H9 (cell line): ENCODE measurements around the gene IL16. TPM values are rescaled to one million over a fixed set of nuclear protein-coding genes. Genes with fewer than 3 reads are reported as not detected.

ENCODE experiments used
- DNase-seq: peaks from one replicate; pipeline ENCODE4 v3.0.0-alpha.2; 2017
- H2AFZ ChIP-seq: one replicate; pipeline ENCODE4 v1.6.1; 2013; ENCODE audit warnings: mild to moderate bottlenecking, low read length, control low read depth, moderate library complexity
- H2AK5ac ChIP-seq: 2 replicates; pipeline ENCODE4 v1.6.1; 2013; ENCODE audit warnings: low read length, control low read depth, mixed read lengths; ENCODE audit not compliant: insufficient read length
- H2BK120ac ChIP-seq: one replicate; pipeline ENCODE4 v1.6.1; 2013; ENCODE audit warnings: low read depth, mild to moderate bottlenecking, low read length, control low read depth, inconsistent platforms; ENCODE audit not compliant: poor library complexity, severe bottlenecking
- H2BK12ac ChIP-seq: 2 replicates; pipeline ENCODE4 v1.6.1; 2013; ENCODE audit warnings: low read length, control low read depth, mixed read lengths, low read depth; ENCODE audit not compliant: insufficient read length
- H2BK15ac ChIP-seq: 2 replicates; pipeline ENCODE4 v1.6.1; 2013; ENCODE audit warnings: low read depth, low read length, control low read depth
- H2BK20ac ChIP-seq: one replicate; pipeline ENCODE4 v1.6.1; 2013; ENCODE audit warnings: low read depth, mild to moderate bottlenecking, low read length, control low read depth, inconsistent platforms; ENCODE audit not compliant: poor library complexity, severe bottlenecking
- H2BK5ac ChIP-seq: 2 replicates; pipeline ENCODE4 v1.6.1; 2013; ENCODE audit warnings: low read length, control low read depth, mixed read lengths; ENCODE audit not compliant: insufficient read length
- H3K14ac ChIP-seq: 2 replicates; pipeline ENCODE4 v1.6.1; 2013; ENCODE audit warnings: low read length, control low read depth; ENCODE audit not compliant: insufficient read depth
- H3K18ac ChIP-seq: 2 replicates; pipeline ENCODE4 v1.6.1; 2013; ENCODE audit warnings: low read depth, mild to moderate bottlenecking, mixed read lengths, low read length, control low read depth; ENCODE audit not compliant: insufficient read length
- H3K23ac ChIP-seq: 2 replicates; pipeline ENCODE4 v1.6.1; 2013; ENCODE audit warnings: low read length, control low read depth, mixed read lengths, low read depth; ENCODE audit not compliant: insufficient read length
- H3K23me2 ChIP-seq: 2 replicates; pipeline ENCODE4 v1.6.1; 2013; ENCODE audit warnings: low read depth, mild to moderate bottlenecking, mixed read lengths, low read length, control low read depth; ENCODE audit not compliant: insufficient read length, poor library complexity, severe bottlenecking
- H3K27ac ChIP-seq: 2 replicates; pipeline ENCODE4 v1.5.1; 2013; ENCODE audit warnings: low read length, control low read depth, mixed read lengths, low read depth; ENCODE audit not compliant: insufficient read length
- H3K27me3 ChIP-seq: 2 replicates; pipeline ENCODE4 v1.6.1; 2013; ENCODE audit warnings: low read length, control low read depth, inconsistent platforms; ENCODE audit not compliant: insufficient read depth
- H3K4ac ChIP-seq: 2 replicates; pipeline ENCODE4 v1.6.1; 2013; ENCODE audit warnings: low read depth, mild to moderate bottlenecking, control low read depth, inconsistent platforms, low read length, moderate library complexity
- H3K4me1 ChIP-seq: 2 replicates; pipeline ENCODE4 v1.6.1; 2013; ENCODE audit warnings: low read length, control low read depth, inconsistent platforms; ENCODE audit not compliant: insufficient read depth
- H3K4me2 ChIP-seq: 2 replicates; pipeline ENCODE4 v1.6.1; 2013; ENCODE audit warnings: low read length, control low read depth, mixed read lengths; ENCODE audit not compliant: insufficient read length, insufficient read depth
- H3K56ac ChIP-seq: 2 replicates; pipeline ENCODE4 v1.6.1; 2013; ENCODE audit warnings: low read depth, mild to moderate bottlenecking, mixed read lengths, low read length, control low read depth; ENCODE audit not compliant: insufficient read length
- H3K79me1 ChIP-seq: 2 replicates; pipeline ENCODE4 v1.6.1; 2013; ENCODE audit warnings: low read depth, mild to moderate bottlenecking, moderate library complexity, low read length, control low read depth, inconsistent platforms; ENCODE audit not compliant: insufficient read depth, poor library complexity, severe bottlenecking
- H3K79me2 ChIP-seq: 2 replicates; pipeline ENCODE4 v1.6.1; 2013; ENCODE audit warnings: low read length, control low read depth, inconsistent platforms; ENCODE audit not compliant: insufficient read depth
- H3K9ac ChIP-seq: 2 replicates; pipeline ENCODE4 v1.6.1; 2013; ENCODE audit warnings: low read length, control low read depth, mixed read lengths; ENCODE audit not compliant: insufficient read length; ENCODE audit errors: extremely low read depth
- H3K9me3 ChIP-seq: one replicate; pipeline ENCODE4 v1.6.1; 2013; ENCODE audit warnings: low read depth, low read length, inconsistent platforms; ENCODE audit not compliant: control insufficient read depth
- H3T11ph ChIP-seq: one replicate; pipeline ENCODE4 v1.6.1; 2013; ENCODE audit warnings: mild to moderate bottlenecking, low read length, control low read depth, inconsistent platforms
- H4K20me1 ChIP-seq: one replicate; pipeline ENCODE4 v1.6.1; 2013; ENCODE audit not compliant: control insufficient read depth, insufficient read length, insufficient read depth
- H4K5ac ChIP-seq: 2 replicates; pipeline ENCODE4 v1.6.1; 2013; ENCODE audit warnings: low read depth, mild to moderate bottlenecking, mixed read lengths, low read length, control low read depth; ENCODE audit not compliant: insufficient read length
- H4K8ac ChIP-seq: replicated peaks from 2 replicates; pipeline ENCODE4 v1.6.1; 2013; ENCODE audit warnings: low read length, control low read depth, mixed read lengths, low read depth; ENCODE audit not compliant: insufficient read length
- H4K91ac ChIP-seq: 2 replicates; pipeline ENCODE4 v1.6.1; 2013; ENCODE audit warnings: low read depth, mild to moderate bottlenecking, moderate library complexity, mixed read lengths, low read length, control low read depth; ENCODE audit not compliant: insufficient read length
- H3K27ac Mint-ChIP-seq, 3 experiments: 2 replicates in 2 of 3; 3 replicates in 1 of 3; pipeline ENCODE4 v1.8.0; 2020 to 2021; ENCODE audit warnings: mixed read lengths in 3 of 3, mild to moderate bottlenecking in 1 of 3, moderate library complexity in 1 of 3
- H3K27me3 Mint-ChIP-seq: 2 replicates; pipeline ENCODE4 v1.8.0; 2021; ENCODE audit warnings: low read depth, mild to moderate bottlenecking, moderate library complexity, mixed read lengths
- H3K36me3 Mint-ChIP-seq, 3 experiments: 2 replicates in 2 of 3; 3 replicates in 1 of 3; pipeline ENCODE4 v1.8.0; 2020 to 2021; ENCODE audit warnings: low read depth in 3 of 3, mixed read lengths in 3 of 3; ENCODE audit not compliant: insufficient read depth in 1 of 3
- H3K4me1 Mint-ChIP-seq, 2 experiments: 2 replicates each; pipeline ENCODE4 v1.8.0; 2020; ENCODE audit warnings: mixed read lengths in 2 of 2
- H3K4me3 Mint-ChIP-seq, 2 experiments: 2 replicates in 1 of 2; 3 replicates in 1 of 2; pipeline ENCODE4 v1.8.0; 2020 to 2021; ENCODE audit warnings: mild to moderate bottlenecking in 2 of 2, mixed read lengths in 2 of 2, moderate library complexity in 1 of 2
- H3K9me3 Mint-ChIP-seq, 2 experiments: 2 replicates in 1 of 2; 3 replicates in 1 of 2; pipeline ENCODE4 v1.8.0; 2020; ENCODE audit warnings: mild to moderate bottlenecking in 2 of 2, mixed read lengths in 2 of 2, moderate library complexity in 1 of 2
- WGBS: extraction: QIAGEN DNeasy Blood & Tissue Kit; methylation state at CpG from one replicate; pipeline ENCODE4 v1.1.7; 2013; ENCODE audit warnings: missing lambda C conversion rate, low lambda C conversion rate, mixed read lengths; ENCODE audit not compliant: insufficient read length; ENCODE audit errors: extremely low coverage; 5-methylcytosine and 5-hydroxymethylcytosine counted together
- total RNA-seq: library from RNA; stranded (reverse); gene quantifications from 2 replicates; pipeline ENCODE4 v1.2.1, GENCODE V29; 2021
- TF ChIP-seq, protein P1 (sequence below): fragments of 200-600 bp; sonication (generic); conservative IDR thresholded peaks from 3 replicates; pipeline ENCODE4 v1.8.0; 2021; ENCODE audit warnings: antibody characterized with exemption, mild to moderate bottlenecking

IL16 gene
- total RNA-seq, 1 experiment from 2014 or later: 0.28 TPM

GRCh38 chr15:81156324-81156723, 40.4 kb upstream of the IL16 start:
- Histone ChIP-seq H3T11ph (no peak overlapping the region), H3K27me3 (no peaks in the 10 kb centered on the region), H2BK5ac (no peak overlapping the region), H3K4me2 (no peak overlapping the region), H3K14ac (no peak overlapping the region), H2BK12ac (no peak overlapping the region), H3K4me1 (no peaks in the 10 kb centered on the region), H3K4ac (no peak overlapping the region), H3K9ac (no peak overlapping the region), H4K91ac (no peak overlapping the region), H4K20me1 (no peaks in the 10 kb centered on the region), H3K79me1 (no peaks in the 10 kb centered on the region), H4K8ac (no peak overlapping the region), H2AFZ (no peak overlapping the region), H4K5ac (no peak overlapping the region), H3K79me2 (no peaks in the 10 kb centered on the region), H3K23me2 (no peaks in the 10 kb centered on the region), H3K56ac (no peak overlapping the region), H2AK5ac (no peak overlapping the region), H3K23ac (no peak overlapping the region), H3K27ac (no peak overlapping the region), H3K9me3 (no peaks in the 10 kb centered on the region), H2BK15ac (no peak overlapping the region), H2BK20ac (no peak overlapping the region), H2BK120ac (no peak overlapping the region), H3K18ac (no peak overlapping the region)
- Mint-ChIP-seq H3K36me3 (no peaks in the 10 kb centered on the region; a peak in 1 of 7 replicates), H3K4me3 (no peak overlapping the region), H3K4me1 (no peaks in the 10 kb centered on the region), H3K27me3 (peaks cover 11% of the 10 kb centered on the region), H3K27ac (no peak overlapping the region), H3K9me3 (no peaks in the 10 kb centered on the region)
- WGBS: no CpG with 5 or more reads among the region's 3 CpGs
- TF ChIP-seq, protein P1, sequence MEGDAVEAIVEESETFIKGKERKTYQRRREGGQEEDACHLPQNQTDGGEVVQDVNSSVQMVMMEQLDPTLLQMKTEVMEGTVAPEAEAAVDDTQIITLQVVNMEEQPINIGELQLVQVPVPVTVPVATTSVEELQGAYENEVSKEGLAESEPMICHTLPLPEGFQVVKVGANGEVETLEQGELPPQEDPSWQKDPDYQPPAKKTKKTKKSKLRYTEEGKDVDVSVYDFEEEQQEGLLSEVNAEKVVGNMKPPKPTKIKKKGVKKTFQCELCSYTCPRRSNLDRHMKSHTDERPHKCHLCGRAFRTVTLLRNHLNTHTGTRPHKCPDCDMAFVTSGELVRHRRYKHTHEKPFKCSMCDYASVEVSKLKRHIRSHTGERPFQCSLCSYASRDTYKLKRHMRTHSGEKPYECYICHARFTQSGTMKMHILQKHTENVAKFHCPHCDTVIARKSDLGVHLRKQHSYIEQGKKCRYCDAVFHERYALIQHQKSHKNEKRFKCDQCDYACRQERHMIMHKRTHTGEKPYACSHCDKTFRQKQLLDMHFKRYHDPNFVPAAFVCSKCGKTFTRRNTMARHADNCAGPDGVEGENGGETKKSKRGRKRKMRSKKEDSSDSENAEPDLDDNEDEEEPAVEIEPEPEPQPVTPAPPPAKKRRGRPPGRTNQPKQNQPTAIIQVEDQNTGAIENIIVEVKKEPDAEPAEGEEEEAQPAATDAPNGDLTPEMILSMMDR: no peak
- DNase-seq: no peak
